Stimulated activated memory B cell treated with anti-CD40 and anti-IgM and Interleukin-4, amounts not matched to agents 10 μg/mL and 1 μg/mL and 100 μg/mL, for 72 hours (primary cell): Measurements from ENCODE around the gene HOXC12.

Experiments
- ATAC-seq: fragments of 150-1000 bp; cut with Tn5 transposase; 2 replicates; pipeline ENCODE4 v1.10.0; 2021
- H3K27ac Mint-ChIP-seq: one replicate; pipeline ENCODE4 v1.8.0; 2022; ENCODE audit warnings: mild to moderate bottlenecking, mixed read lengths
- H3K27me3 Mint-ChIP-seq: one replicate; pipeline ENCODE4 v1.8.0; 2022; ENCODE audit warnings: mixed read lengths
- H3K36me3 Mint-ChIP-seq: one replicate; pipeline ENCODE4 v1.8.0; 2022; ENCODE audit warnings: mixed read lengths
- H3K4me1 Mint-ChIP-seq: one replicate; pipeline ENCODE4 v1.8.0; 2022; ENCODE audit warnings: mixed read lengths
- H3K4me3 Mint-ChIP-seq: one replicate; pipeline ENCODE4 v1.8.0; 2022; ENCODE audit warnings: mild to moderate bottlenecking, moderate library complexity, mixed read lengths
- H3K9me3 Mint-ChIP-seq: one replicate; pipeline ENCODE4 v1.8.0; 2022; ENCODE audit warnings: mixed read lengths

Gene HOXC12

DNA sequence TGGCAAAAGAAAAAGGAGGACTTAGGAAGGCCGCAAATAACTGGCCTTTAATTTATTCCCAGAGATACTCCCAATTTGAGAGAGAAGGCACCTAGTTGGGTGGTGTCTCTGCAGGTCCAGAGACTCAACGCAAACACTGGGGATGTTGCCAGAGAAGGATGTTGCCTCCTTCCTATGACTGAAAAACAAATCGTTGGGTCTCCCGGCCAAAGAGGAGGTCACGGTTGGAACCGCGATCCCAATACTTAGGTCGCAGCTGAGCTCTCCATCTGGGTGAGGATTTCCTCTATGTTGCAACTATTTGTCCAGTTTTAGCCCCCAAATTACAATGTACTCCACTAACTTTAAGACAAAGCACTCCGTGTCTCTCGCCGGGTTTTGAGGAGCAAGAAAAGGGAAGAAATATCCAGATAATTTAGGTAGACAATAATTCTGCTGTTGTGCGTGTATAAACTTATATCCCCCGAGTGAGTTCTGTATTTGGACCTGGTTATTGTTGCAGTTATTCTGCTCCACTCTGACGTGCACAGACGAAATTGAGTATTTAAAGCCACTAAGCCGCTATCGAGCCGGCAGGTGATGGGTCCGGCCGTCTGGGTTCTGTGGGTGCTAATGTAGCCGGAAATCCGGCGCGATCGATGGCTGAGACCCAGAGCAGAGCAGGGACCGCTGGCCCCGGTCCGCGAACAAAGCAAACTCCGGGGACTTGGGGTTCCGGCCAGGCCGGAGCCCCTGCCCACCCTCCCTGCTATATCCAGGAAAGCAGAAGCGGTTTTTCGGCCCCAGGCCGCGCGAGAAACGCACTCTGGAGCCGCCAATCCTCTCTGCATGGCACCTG is 5.7 kb downstream of the HOXC12 start:
- Mint-ChIP-seq H3K4me1 (peaks cover 47% of the 10 kb centered on the region), H3K4me3 (no peak overlapping the region), H3K27me3 (peaks cover 98% of the 10 kb centered on the region), H3K27ac (no peak overlapping the region), H3K9me3 (peaks cover 11% of the 10 kb centered on the region), H3K36me3 (peaks cover 2% of the 10 kb centered on the region)
- ATAC-seq = no peak

DNA sequence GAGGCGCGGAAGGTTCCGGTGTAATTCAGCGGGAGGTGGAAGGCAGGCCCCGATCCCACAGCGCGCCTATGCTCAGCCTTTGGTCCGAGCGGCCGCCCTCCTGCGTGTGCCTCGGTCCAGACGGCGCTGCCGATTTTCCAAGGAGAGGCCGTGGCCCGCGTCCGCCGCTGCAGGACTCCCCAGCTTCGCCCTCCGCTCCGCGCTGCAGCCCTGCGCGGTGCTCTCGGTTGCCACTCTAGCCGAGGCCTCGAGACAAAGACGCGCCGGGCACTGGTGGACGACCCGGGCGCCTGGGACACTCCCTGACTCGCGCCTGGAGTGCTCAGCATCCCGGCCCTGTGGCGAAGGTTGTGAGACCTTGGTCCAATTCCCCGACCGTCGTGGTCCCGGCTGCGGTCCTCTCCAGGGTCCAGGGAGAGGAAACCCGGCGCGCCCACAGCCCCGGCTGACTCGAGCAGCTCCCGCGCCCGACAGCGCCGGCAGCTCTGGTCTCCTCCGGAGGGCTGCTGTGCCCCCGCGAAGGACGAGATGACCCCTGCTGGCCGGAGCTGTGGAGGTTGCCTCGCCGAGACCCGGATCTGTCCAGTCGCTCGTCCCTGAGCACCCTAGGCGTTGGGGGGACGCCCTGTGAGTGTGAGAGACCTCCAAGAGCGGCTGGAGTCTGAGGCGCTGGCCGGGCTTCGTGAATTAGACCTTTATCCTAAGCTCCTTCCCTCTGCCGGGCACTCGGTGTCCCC is 6.5 kb downstream of the HOXC12 start:
- H3K27ac Mint-ChIP-seq = no peak overlapping the region
- ATAC-seq = no peak

DNA sequence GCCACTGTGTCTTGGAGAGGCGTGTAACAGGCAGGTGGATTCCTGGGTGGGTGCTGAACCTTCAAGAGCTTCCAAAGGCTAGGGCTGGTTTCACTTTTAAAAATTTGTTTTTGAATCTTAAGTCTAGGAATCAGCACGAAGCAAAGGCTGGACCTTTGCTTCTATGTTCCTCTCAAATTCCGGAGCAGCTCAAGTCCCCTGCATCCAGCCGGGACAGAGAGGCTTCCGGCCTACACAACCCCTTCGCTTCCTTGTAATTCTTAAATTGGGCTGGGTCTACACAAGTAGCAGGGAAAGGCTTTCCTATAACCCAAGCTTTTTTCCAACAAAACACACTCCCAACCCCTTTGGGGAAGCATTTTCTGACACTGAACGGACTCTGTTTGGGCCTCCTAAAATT is 8.3 kb downstream of the HOXC12 start:
- H3K36me3 Mint-ChIP-seq = peaks cover 5% of the 10 kb centered on the region
- no peak overlapping the region for H3K27ac Mint-ChIP-seq
- peaks cover 39% of the 10 kb centered on the region for H3K4me1 Mint-ChIP-seq
- no peak overlapping the region for H3K4me3 Mint-ChIP-seq
- H3K27me3 Mint-ChIP-seq = peaks cover 98% of the 10 kb centered on the region
- H3K9me3 Mint-ChIP-seq = peaks cover 14% of the 10 kb centered on the region
- no peak for ATAC-seq

More for the DNA sequence above, 6.5 kb downstream of the HOXC12 start:
- Mint-ChIP-seq H3K27me3 (peaks cover 98% of the 10 kb centered on the region), H3K9me3 (peaks cover 11% of the 10 kb centered on the region), H3K4me3 (no peak overlapping the region), H3K4me1 (peaks cover 49% of the 10 kb centered on the region), H3K36me3 (peaks cover 5% of the 10 kb centered on the region)

DNA sequence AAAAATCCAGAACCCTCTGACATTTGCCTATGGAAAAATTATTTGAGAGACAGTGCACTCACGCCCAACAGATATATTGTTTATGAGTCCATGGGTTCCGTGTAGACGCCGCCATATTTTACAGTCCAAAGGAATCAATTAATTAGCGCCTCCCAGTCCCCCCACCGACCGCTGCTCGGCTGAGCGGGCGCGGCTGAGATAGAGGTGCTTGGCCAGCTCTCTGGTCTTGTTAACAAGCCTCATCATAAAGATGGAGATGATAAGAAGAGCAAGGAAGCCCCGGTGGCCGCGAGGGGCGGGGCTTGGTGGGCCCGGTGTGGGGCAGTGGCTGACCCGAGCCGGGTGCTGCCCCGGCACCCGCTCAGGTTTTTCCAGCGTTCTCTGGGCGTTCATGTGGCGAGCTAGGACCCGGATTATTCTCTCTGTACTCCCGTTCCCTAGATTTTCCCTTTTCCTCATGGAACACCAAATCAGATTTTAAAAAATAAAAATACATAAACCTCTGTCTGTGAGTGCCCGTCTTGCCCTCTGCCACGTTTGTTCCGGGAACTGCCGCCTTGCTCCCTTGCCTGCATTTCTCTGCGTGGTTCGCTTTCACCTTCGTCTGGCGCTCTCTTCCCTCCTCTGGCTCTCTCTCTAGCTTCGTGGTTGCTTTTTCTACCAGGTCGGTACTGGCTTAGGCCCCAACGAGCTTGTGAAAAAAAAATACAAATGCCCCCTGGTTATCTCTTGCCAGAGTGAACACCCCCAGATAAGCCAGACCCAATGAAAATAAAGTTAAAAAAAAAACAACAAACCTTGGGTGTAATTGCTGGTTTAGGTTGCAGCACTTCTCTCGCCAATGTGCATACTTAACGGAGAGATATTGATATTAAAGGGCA is 9.0 kb downstream of the HOXC12 start:
- Mint-ChIP-seq H3K27ac (no peak overlapping the region), H3K27me3 (peaks cover 98% of the 10 kb centered on the region), H3K36me3 (peaks cover 5% of the 10 kb centered on the region), H3K4me3 (no peak overlapping the region), H3K4me1 (peaks cover 35% of the 10 kb centered on the region), H3K9me3 (peaks cover 14% of the 10 kb centered on the region)
- ATAC-seq = no peak

DNA sequence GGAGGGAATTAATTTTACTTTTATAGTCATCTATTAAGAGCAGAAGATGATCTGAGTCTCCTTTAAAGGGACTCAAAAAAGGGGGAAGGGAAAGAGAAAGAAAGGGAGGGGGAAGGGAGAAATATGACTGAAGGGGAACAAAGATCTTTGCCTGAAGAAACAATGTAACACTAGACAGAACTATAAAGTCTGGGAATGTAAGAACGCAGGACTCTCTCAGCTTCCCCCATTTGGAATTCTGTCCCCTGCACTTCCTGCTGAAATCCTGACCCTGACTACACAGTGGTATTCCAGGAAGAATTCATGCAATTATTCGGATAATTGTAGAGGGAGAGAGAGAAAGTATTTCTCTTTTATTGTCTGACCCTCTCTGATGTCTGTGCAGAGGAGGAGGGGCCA is 9.6 kb downstream of the HOXC12 start:
- ATAC-seq = no peak
- Mint-ChIP-seq H3K27ac (no peak overlapping the region), H3K36me3 (peaks cover 5% of the 10 kb centered on the region), H3K9me3 (peaks cover 14% of the 10 kb centered on the region), H3K4me3 (no peak overlapping the region), H3K27me3 (peaks cover 98% of the 10 kb centered on the region), H3K4me1 (peaks cover 35% of the 10 kb centered on the region)

DNA sequence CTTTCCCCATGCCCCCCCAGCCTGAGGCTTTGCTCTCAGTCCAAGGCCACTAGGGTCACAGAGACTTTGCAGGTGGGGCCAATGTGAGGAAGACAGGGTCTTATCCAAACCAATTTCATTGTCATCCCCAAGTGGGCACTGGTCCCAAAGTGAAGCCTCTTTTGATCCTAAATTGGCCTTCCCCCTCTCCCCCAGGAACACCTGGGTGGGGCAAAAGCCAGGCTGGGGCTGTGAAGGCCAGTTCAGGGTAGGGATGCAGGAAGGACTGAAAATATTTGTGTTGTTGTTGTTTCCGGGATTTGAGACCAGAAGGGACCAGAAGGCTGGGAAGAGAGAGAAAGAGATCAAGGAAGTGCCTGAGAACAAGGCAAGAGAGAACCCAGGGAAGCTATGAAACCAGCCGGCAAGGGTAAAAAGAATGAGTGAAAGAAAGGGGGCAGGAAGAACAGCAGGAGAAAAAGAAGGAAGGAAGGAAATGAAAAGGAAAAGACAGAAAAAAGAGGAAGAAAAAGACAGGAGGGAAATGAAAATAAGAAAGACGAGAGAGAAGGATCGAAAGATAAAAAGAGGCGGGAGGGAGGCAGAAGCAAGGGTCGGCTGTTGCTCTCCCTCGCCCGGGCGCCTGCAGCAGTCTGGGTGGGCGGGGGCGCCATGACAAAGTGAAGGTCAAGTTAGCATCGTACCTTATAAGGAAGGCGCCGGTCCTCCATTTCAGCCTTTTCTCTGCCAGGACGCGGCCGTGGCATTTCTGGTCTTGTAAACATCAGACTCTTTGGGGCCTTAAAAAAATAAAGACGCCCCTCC is 10.8 kb downstream of the HOXC12 start:
- Mint-ChIP-seq H3K27me3 (peaks cover 98% of the 10 kb centered on the region), H3K9me3 (peaks cover 11% of the 10 kb centered on the region), H3K4me1 (peaks cover 27% of the 10 kb centered on the region), H3K4me3 (peak overlapping the region; percentile 6), H3K36me3 (peaks cover 5% of the 10 kb centered on the region), H3K27ac (no peak overlapping the region)
- ATAC-seq = no peak

DNA sequence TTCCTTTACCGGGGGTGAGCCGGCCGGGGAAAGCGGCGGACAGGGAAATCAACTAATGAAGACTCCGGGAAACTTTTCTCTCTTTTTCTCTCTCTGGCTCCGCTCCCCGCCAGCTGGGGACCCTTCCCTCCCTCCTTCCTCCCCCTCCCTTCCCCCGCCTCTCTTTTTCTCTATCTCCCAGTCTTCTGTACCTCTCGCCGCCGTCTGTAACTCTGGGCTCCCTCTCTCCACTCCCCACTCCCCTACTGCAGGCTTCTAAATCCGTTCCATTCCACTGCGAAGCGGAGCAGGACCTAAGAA is 11.3 kb downstream of the HOXC12 start:
- Mint-ChIP-seq H3K27ac (no peak overlapping the region), H3K27me3 (peaks cover 98% of the 10 kb centered on the region), H3K4me3 (peak overlapping the region; percentile 38), H3K4me1 (peaks cover 27% of the 10 kb centered on the region), H3K9me3 (peaks cover 11% of the 10 kb centered on the region), H3K36me3 (peaks cover 5% of the 10 kb centered on the region)
- no peak for ATAC-seq

DNA sequence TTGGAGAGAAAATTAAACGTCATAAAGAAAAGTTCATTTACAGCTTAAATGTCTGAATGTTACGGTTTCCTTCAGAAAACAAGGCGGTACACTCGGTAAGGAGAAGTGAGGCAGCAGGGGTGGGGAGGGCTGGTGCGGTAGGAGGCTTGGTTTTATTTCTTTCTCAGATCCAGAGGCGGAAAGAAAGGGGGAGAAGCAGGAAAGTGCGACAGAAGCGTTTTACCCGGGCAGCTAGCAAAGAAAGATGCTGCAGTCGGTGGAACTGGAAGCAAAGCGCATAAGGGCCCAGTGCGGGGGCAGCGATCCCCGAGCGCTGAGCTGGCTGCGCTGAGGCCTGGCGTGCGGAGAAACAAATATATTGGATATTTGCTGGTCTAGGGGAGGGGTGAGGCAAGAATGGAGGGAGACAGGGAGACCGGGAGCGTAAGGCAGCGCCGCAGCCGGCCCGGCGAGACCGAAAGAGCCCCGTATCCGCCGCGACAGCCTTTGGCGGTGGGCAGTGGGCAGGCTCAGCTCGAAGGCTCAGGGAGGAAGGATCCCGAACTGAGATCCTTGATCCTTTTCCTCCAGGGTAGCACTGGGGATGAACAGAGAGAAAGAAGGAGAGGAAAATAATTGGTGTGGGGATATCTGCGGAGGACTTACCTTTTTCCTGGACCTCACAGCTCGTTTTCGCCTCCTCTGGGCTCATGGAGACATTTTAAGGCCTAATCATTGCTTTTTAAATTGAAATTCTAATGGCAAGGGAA is 11.9 kb downstream of the HOXC12 start:
- Mint-ChIP-seq H3K4me3 (peak overlapping the region; percentile 38), H3K27me3 (peaks cover 98% of the 10 kb centered on the region), H3K27ac (no peak overlapping the region), H3K36me3 (peaks cover 5% of the 10 kb centered on the region), H3K4me1 (peaks cover 27% of the 10 kb centered on the region), H3K9me3 (peaks cover 11% of the 10 kb centered on the region)
- no peak for ATAC-seq

DNA sequence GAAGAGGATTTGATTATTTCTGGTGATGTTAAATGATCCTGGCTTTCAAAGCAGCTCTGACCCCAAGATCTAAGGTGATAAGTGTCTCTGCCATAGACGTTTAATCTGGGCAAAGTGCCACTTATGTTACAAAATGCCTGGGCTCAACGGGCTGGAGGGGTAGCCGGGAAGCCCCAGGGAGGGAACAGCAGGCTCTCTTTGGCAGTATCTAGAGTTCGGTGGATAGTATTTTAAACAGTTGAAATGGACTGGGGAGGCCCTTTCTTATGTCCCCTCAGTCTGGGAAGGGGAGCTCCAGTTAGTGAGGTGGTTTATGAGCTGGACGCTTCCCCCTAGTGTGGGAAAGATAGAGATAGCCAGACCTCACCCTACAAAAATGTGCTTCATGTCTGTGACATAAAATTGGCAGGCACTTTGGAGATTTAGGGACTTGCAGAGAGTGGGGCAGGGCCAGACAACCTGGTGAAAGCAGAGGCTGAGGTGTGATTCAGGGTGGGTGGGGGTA is 12.8 kb downstream of the HOXC12 start:
- ATAC-seq = no peak
- H3K4me1 Mint-ChIP-seq = peaks cover 27% of the 10 kb centered on the region
- H3K27me3 Mint-ChIP-seq = peaks cover 100% of the 10 kb centered on the region
- H3K4me3 Mint-ChIP-seq = no peak overlapping the region
- H3K36me3 Mint-ChIP-seq = peaks cover 5% of the 10 kb centered on the region
- peaks cover 11% of the 10 kb centered on the region for H3K9me3 Mint-ChIP-seq
- no peak overlapping the region for H3K27ac Mint-ChIP-seq

DNA sequence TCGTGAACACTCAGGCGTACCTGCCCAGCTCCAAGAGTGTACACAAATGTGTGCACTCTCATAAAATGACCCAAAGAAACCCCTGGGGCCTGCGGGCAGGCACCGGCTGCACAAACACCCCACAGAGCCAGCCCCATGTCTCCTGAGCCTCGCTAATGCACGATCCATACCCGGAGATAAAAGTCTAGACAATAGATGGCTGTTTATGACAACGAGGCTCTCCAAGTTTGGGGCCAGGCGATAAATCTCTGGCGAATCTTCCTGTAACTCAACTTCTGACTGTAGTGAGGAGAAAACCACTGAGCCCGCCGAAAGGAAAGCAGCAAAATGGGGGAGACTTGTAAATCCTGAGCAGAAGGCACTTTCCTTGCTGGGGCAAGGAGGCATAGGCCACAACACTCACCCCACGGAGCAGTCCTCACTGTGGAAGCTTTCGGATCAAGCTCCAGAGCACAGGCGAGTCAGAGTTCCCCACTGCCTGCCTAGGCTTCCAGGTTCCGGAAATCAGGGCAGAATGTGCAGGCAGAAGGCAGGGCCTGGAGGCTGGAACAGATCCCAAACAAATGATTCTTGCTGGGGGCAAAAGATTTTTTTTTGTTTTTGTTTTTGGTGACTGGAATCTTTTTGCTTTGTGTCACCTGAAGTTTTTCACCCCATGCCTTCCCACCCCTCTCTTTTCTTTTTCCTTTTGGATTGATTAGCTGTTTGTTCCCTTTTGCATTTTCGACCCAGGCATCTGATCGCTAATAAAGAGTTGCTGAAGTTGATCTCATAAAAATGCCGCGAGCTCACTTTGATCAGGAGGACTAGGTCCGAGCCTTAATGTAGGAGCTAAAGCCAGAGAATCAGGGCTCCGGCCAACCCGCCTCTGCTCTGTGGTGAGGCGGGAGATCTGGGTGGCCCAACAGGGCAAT is 13.8 kb downstream of the HOXC12 start:
- no peak overlapping the region for H3K27ac Mint-ChIP-seq
- H3K36me3 Mint-ChIP-seq = peaks cover 5% of the 10 kb centered on the region
- peaks cover 100% of the 10 kb centered on the region for H3K27me3 Mint-ChIP-seq
- H3K9me3 Mint-ChIP-seq = peaks cover 11% of the 10 kb centered on the region
- H3K4me1 Mint-ChIP-seq = peaks cover 31% of the 10 kb centered on the region
- no peak overlapping the region for H3K4me3 Mint-ChIP-seq
- ATAC-seq = no peak

DNA sequence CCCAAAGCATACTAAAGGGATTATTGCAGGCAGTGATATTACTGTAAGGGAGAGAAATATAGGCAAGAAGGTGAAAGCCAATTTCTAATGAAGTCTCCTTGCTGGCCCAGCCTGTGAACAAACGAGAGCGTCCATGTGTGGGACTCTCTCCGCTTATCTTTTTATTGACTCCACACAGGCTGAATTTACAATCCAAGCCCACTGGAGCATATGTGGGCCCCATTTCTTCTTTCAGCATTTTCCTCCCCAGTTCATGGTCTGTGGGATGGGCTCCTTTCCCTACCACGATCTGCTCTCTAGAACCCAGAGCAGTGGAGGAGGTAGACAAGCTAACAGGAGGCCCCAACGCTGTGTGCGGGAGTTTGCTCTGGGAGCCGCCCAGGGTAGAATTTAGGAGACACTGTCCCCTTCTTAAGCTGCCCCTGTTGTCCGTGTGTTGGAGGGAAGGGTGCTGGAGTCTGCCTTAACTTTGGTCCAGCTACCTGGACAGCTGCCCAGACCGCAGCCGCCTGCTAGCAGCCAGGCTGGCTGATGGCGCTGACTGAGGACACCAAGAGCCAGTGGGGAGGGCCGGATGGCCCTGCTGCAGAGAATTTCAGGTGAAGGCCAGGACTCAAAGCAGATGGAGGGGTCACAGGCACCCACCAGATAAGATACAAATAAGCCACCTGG is 15.0 kb downstream of the HOXC12 start:
- Mint-ChIP-seq H3K27ac (no peak overlapping the region), H3K4me3 (no peak overlapping the region), H3K4me1 (peaks cover 21% of the 10 kb centered on the region), H3K9me3 (peaks cover 8% of the 10 kb centered on the region), H3K36me3 (peaks cover 5% of the 10 kb centered on the region), H3K27me3 (peaks cover 90% of the 10 kb centered on the region)
- ATAC-seq = no peak

DNA sequence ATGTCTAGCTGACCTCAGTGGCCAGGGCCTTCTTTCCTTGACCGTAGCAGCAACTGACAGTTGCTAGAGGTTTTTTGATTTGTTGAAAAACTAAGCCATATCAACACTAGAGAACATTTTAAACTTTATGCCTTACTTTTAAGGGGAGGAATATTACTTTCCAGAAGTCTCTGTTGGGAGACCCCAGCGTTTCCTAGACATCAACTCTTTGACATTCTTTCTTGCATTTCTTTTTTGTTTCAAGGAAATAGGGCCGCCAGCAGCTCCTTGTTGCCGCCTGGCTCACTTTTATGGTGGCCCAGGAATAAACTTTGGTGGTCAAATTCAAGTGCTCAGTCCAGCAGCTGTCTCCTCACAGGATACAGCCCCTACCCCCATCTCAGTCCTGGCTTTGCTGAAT is 15.7 kb downstream of the HOXC12 start:
- Mint-ChIP-seq H3K36me3 (peaks cover 3% of the 10 kb centered on the region), H3K9me3 (peaks cover 6% of the 10 kb centered on the region), H3K27me3 (peaks cover 87% of the 10 kb centered on the region), H3K4me3 (no peak overlapping the region), H3K27ac (no peak overlapping the region), H3K4me1 (peaks cover 18% of the 10 kb centered on the region)
- ATAC-seq = no peak

DNA sequence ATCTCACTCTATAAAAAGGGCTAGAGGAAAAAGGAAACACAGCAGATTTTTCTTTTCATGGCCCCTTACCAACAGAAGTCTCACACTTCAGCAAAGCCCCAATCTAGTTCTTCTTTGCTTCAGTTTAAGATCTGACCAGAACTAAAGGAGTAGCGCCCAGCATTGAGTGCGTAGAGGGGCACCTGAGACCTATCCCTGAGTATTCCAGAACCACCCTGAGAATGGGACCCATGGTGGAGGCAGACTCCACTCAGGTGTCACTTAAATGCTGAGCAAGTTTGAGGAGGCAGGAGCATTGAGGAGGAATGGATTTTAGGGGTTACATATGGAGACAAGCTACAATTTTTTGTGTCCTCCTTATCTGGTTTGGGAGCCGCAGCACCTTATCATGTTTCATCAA is 16.4 kb downstream of the HOXC12 start:
- Mint-ChIP-seq H3K9me3 (peaks cover 6% of the 10 kb centered on the region), H3K36me3 (no peaks in the 10 kb centered on the region), H3K27ac (no peak overlapping the region), H3K4me1 (peaks cover 15% of the 10 kb centered on the region), H3K4me3 (no peak overlapping the region), H3K27me3 (peaks cover 87% of the 10 kb centered on the region)
- no peak for ATAC-seq
